PC-3 (cell line): ENCODE results near the gene NCS1. TPM values are rescaled to one million over a fixed set of nuclear protein-coding genes. Genes with fewer than 3 reads are reported as not detected.

ENCODE experiments used
- ATAC-seq: fragments of 200-7000 bp; cut with Tn5 transposase; 2 replicates; pipeline ENCODE4 v1.9.1; 2020; ENCODE audit warnings: mild to moderate bottlenecking, moderate library complexity
- BruUV-seq: library from RNA; stranded (reverse); fragments of 400-500 nt; replicated peaks from 2 replicates; lab custom pipeline; 2021; lab: Mats Ljungman, UMichigan
- CTCF ChIA-PET: fragments of 300-600 bp; sonication (Branson Sonifier 250); formaldehyde crosslinking; loops from one replicate; lab custom pipeline; 2022; ENCODE audit warnings: antibody characterized with exemption; lab: Charles Lee
- POLR2A ChIA-PET: fragments of 300-600 bp; sonication (Branson Sonifier 250); formaldehyde crosslinking; loops from one replicate; lab custom pipeline; 2022; ENCODE audit warnings: antibody characterized with exemption; ENCODE audit not compliant: unreplicated experiment; lab: Charles Lee
- DNase-seq: peaks from one replicate; pipeline ENCODE4 v3.0.0-alpha.2; 2015
- H2AFZ ChIP-seq: fragments of 300-600 bp; sonication (generic); 2 replicates; pipeline ENCODE4 v1.6.0; 2016; ENCODE audit warnings: antibody characterized with exemption, low read length
- H3F3A ChIP-seq: fragments of 300-600 bp; sonication (generic); one replicate; pipeline ENCODE4 v1.6.0; 2017; ENCODE audit warnings: antibody characterized with exemption, low read length, control low read depth, mild to moderate bottlenecking; ENCODE audit not compliant: unreplicated experiment
- H3K27ac ChIP-seq: fragments of 300-600 bp; sonication (generic); 2 replicates; pipeline ENCODE4 v1.5.1; 2016; ENCODE audit warnings: mild to moderate bottlenecking, low read length
- H3K27me3 ChIP-seq: fragments of 300-600 bp; sonication (generic); 2 replicates; pipeline ENCODE4 v1.6.1; 2016; ENCODE audit warnings: low read length, mixed read lengths
- H3K36me3 ChIP-seq: fragments of 300-600 bp; sonication (generic); 2 replicates; pipeline ENCODE4 v1.6.1; 2016; ENCODE audit warnings: low read depth, mixed run types, low read length, mixed read lengths
- H3K4me1 ChIP-seq: fragments of 300-600 bp; sonication (generic); 2 replicates; pipeline ENCODE4 v1.5.1; 2016; ENCODE audit warnings: low read length; ENCODE audit not compliant: insufficient read depth
- H3K4me2 ChIP-seq: fragments of 300-600 bp; sonication (generic); 2 replicates; pipeline ENCODE4 v1.6.0; 2016; ENCODE audit warnings: low read length
- H3K4me3 ChIP-seq: fragments of 300-600 bp; sonication (generic); 2 replicates; pipeline ENCODE4 v1.5.1; 2016; ENCODE audit warnings: mild to moderate bottlenecking, low read length, mixed read lengths
- H3K79me2 ChIP-seq: fragments of 300-600 bp; sonication (generic); 2 replicates; pipeline ENCODE4 v1.6.1; 2017; ENCODE audit warnings: low read length, mixed read lengths
- H3K9ac ChIP-seq: fragments of 300-600 bp; sonication (generic); 2 replicates; pipeline ENCODE4 v1.6.0; 2016; ENCODE audit warnings: mild to moderate bottlenecking, low read length
- H3K9me2 ChIP-seq: fragments of 300-600 bp; sonication (generic); replicated peaks from 2 replicates; pipeline ENCODE4 v1.6.1; 2016; ENCODE audit warnings: mixed run types, low read length, mixed read lengths
- H3K9me3 ChIP-seq: fragments of 300-600 bp; sonication (generic); 2 replicates; pipeline ENCODE4 v1.6.1; 2016; ENCODE audit warnings: low read length, mixed read lengths
- H4K20me1 ChIP-seq: fragments of 300-600 bp; sonication (generic); 2 replicates; pipeline ENCODE4 v1.6.1; 2016; ENCODE audit warnings: low read length, mixed read lengths
- CTCF ChIP-seq: fragments of 300-600 bp; sonication (generic); conservative IDR thresholded peaks from 2 replicates; pipeline ENCODE4 v1.5.1; 2017; ENCODE audit warnings: antibody characterized with exemption, low read depth, mild to moderate bottlenecking, low read length
- EZH2 ChIP-seq: fragments of 300-600 bp; sonication (generic); IDR thresholded peaks from one replicate; pipeline ENCODE4 v1.6.1; 2017; ENCODE audit warnings: antibody characterized with exemption, mild to moderate bottlenecking, low read length; ENCODE audit not compliant: unreplicated experiment
- EZH2phosphoT487 ChIP-seq: fragments of 300-600 bp; sonication (generic); IDR thresholded peaks from 2 replicates; pipeline ENCODE4 v1.6.1; 2018; ENCODE audit warnings: mild to moderate bottlenecking, antibody characterized with exemption, low read length, borderline replicate concordance
- intact Hi-C: fragments of 100-400 bp; cut with micrococcal nuclease; formaldehyde crosslinking; loops from 2 replicates; pipeline ENCODE4 v1.9.0; 2023
- total RNA-seq: library from RNA; depleted of rRNA; stranded (reverse); fragments of >200 nt; gene quantifications from 2 replicates; pipeline ENCODE4 v1.2.3, GENCODE V29; 2014

The NCS1 gene
- total RNA-seq, 1 experiment from 2014 or later, result 14.0 TPM

DNA sequence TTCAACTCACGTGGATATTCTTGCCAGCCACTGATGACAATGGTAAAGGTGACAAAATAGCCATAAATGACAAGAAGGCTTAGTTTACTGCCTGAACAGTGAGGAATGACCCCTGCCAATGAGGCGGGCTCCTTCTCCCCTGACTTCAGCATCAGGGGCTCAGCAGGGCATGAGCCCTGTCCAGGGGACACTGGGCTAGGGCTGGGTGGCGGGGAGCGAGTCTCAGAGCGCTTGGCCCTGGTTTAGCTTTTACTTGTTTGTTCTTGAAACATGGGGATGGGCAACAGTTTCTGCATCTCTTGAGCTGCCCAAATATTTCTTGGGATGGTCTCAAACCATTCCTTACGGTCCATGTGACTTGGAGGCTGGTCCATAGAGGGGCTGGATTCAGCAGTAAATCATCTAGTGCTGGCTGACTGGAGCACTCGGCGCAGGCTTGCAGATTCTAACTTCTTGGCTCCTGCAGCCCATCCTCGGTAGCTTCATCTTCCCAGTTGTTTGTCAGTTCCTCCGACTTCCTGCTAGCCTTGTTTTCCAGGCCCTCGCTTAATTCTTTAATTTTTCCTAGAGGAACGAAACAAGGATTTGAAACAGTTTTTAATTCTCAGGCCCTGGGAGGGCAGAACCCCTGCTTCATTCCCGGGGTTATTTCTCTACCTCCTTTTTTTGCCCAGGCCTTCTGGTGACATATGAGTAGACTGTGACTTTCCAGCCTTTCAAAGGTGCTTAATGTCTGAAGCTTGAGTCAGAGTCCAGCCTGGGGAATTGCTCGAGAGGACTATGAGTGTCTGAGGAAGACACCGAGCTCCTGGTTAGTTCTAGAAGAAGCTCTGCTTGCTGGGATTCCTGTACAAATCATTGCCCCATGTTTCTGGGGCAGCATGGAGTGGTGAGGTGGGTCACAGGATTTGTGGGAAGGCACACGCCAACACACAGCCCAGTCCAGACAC lies 88.9 kb downstream of the NCS1 start:
- no TSS peak for BruUV-seq
- Histone ChIP-seq H2AFZ (no peak overlapping the region), H3K9me2 (no peaks in the 10 kb centered on the region), H3K4me3 (no peak overlapping the region), H3K4me1 (peaks cover 9% of the 10 kb centered on the region), H3K36me3 (no peaks in the 10 kb centered on the region), H3K9ac (no peak overlapping the region), H3K79me2 (no peaks in the 10 kb centered on the region), H3K27me3 (peaks cover 17% of the 10 kb centered on the region), H3F3A (no peaks in the 10 kb centered on the region), H4K20me1 (no peaks in the 10 kb centered on the region), H3K4me2 (no peak overlapping the region), H3K9me3 (no peaks in the 10 kb centered on the region), H3K27ac (no peak overlapping the region)
- ChIA-PET CTCF (no interaction called here), POLR2A (no interaction called here)
- ATAC-seq (no peak), DNase-seq (no peak)
- TF ChIP-seq CTCF, result no peak
- no peak for TF ChIP-seq EZH2phosphoT487
- TF ChIP-seq EZH2, result no peak
- intact Hi-C loops, result no loop called here

GRCh38 chr9:130262061-130262745 lies 90.0 kb downstream of the NCS1 start:
- ChIA-PET CTCF (no interaction called here), POLR2A (no interaction called here)
- Histone ChIP-seq H3K9me3 (no peaks in the 10 kb centered on the region), H3K79me2 (no peaks in the 10 kb centered on the region), H3K9me2 (no peaks in the 10 kb centered on the region), H3K4me2 (no peak overlapping the region), H3K4me1 (peaks cover 9% of the 10 kb centered on the region), H4K20me1 (no peaks in the 10 kb centered on the region), H3F3A (no peaks in the 10 kb centered on the region), H3K36me3 (no peaks in the 10 kb centered on the region), H3K27me3 (peaks cover 19% of the 10 kb centered on the region), H3K27ac (no peak overlapping the region), H2AFZ (no peak overlapping the region), H3K9ac (no peak overlapping the region), H3K4me3 (no peak overlapping the region)
- TF ChIP-seq EZH2 (no peak), CTCF (no peak), EZH2phosphoT487 (no peak)
- intact Hi-C loops, result no loop called here
- ATAC-seq (no peak), DNase-seq (no peak)
- no TSS peak for BruUV-seq
